Aorta (tissue), 5 donors: ENCODE measurements around the gene GPR137. TPM values are rescaled to one million over a fixed set of nuclear protein-coding genes. Genes with fewer than 3 reads are reported as not detected.
A peak's percentile ranks its signal among the peaks of the same experiment; 100 is the strongest.

Source experiments
- ATAC-seq: fragments of 200-7000 bp; cut with Tn5 transposase; one replicate; pipeline ENCODE4 v1.9.1; 2022; ENCODE audit warnings: moderate library complexity; ENCODE audit not compliant: low FRiP score
- DNase-seq, 2 donors: peaks; one replicate each; pipeline ENCODE4 v3.0.0-alpha.2; 2020
- H3K27ac ChIP-seq, 2 donors: one replicate each; pipeline ENCODE4 v1.5.1; 2013; ENCODE audit warnings: low read length in 2 of 2, mild to moderate bottlenecking in 2 of 2, moderate library complexity in 2 of 2, control low read depth in 1 of 2, inconsistent platforms in 1 of 2, low read depth in 1 of 2
- H3K27me3 ChIP-seq, 2 donors: one replicate each; pipeline ENCODE4 v1.6.1; 2013; ENCODE audit warnings: control low read depth in 1 of 2, low read length in 1 of 2, mild to moderate bottlenecking in 1 of 2, moderate library complexity in 1 of 2; ENCODE audit not compliant: insufficient read depth in 2 of 2, control insufficient read depth in 1 of 2
- H3K36me3 ChIP-seq, 2 donors: one replicate each; pipeline ENCODE4 v1.6.1; 2013; ENCODE audit warnings: control low read depth in 1 of 2, low read length in 1 of 2, mild to moderate bottlenecking in 1 of 2; ENCODE audit not compliant: insufficient read depth in 2 of 2, control insufficient read depth in 1 of 2
- H3K4me1 ChIP-seq, 2 donors: one replicate each; pipeline ENCODE4 v1.6.1; 2013; ENCODE audit warnings: low read length in 2 of 2, control low read depth in 1 of 2, mild to moderate bottlenecking in 1 of 2, moderate library complexity in 1 of 2; ENCODE audit not compliant: insufficient read depth in 2 of 2, control insufficient read depth in 1 of 2
- H3K4me3 ChIP-seq, 2 donors: one replicate each; pipeline ENCODE4 v1.5.1; 2013; ENCODE audit warnings: low read length in 2 of 2, control low read depth in 1 of 2, mild to moderate bottlenecking in 1 of 2
- H3K9me3 ChIP-seq: one replicate; pipeline ENCODE4 v1.6.1; 2013; ENCODE audit warnings: mild to moderate bottlenecking, low read length; ENCODE audit not compliant: control insufficient read depth
- WGBS, 2 donors: extraction: QIAGEN DNeasy Blood & Tissue Kit; methylation state at CpG; one replicate each; pipeline ENCODE4 v1.1.7; 2013; 5-methylcytosine and 5-hydroxymethylcytosine counted together
- intact Hi-C, 2 donors: fragments of 100-400 bp; cut with DNase I; formaldehyde crosslinking; loops; one replicate each; pipeline versions ENCODE4 v1.14.2 to v1.15.0; 2022
- long read RNA-seq, 2 donors: library from polyadenylated mRNA; unstranded; transcript quantifications; one replicate each; pipeline ENCODE4 v2.0.0, GENCODE V29; 2020 to 2021
- polyA plus RNA-seq, 2 donors: library from polyadenylated mRNA; stranded (reverse); fragments of 200-250 nt; gene quantifications; one replicate each; pipeline ENCODE4 v1.2.3, GENCODE V29; 2013
- total RNA-seq, 2 donors: library from RNA; stranded (reverse); fragmentation: NEBNext Ultra II Directional; extraction: Animal tissue kit (Norgen Biotek cat#: 25700); gene quantifications; one replicate each; pipeline ENCODE4 v1.2.1, GENCODE V29; 2021
- donor health status: healthy with polysubstance abuse.
- donor health status: Bipolar disorder and iron deficiency.
- donor health status: DM: no; HTN: no; CAD: no.
- donor health status: DM: no; HTN: no; CAD: no.
- donor health status: DM: yes; HTN: yes; CAD: no.

GPR137 gene, protein sequence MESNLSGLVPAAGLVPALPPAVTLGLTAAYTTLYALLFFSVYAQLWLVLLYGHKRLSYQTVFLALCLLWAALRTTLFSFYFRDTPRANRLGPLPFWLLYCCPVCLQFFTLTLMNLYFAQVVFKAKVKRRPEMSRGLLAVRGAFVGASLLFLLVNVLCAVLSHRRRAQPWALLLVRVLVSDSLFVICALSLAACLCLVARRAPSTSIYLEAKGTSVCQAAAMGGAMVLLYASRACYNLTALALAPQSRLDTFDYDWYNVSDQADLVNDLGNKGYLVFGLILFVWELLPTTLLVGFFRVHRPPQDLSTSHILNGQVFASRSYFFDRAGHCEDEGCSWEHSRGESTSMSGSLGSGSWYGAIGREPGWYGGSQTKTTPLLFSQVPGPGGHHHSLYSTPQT
- total RNA-seq (10 to 100 TPM; 22.5 to 31.8 TPM), polyA plus RNA-seq (10 to 100 TPM; 19.7 to 40.3 TPM)
- long read RNA-seq, donor 1, transcript GPR137-204 (7 exons, 1,596 nt): major isoform, 8 of 22 reads
- long read RNA-seq, donor 1, partial matches to known transcripts: 1 of 22 reads
- long read RNA-seq, donor 1, other reads (novel, unspliced or antisense): 13 of 22 reads
- long read RNA-seq, donor 2, transcript GPR137-204 (7 exons, 1,596 nt): major isoform, 5 of 21 reads
- long read RNA-seq, donor 2, partial matches to known transcripts: 1 of 21 reads
- long read RNA-seq, donor 2, other reads (novel, unspliced or antisense): 14 of 21 reads

DNA sequence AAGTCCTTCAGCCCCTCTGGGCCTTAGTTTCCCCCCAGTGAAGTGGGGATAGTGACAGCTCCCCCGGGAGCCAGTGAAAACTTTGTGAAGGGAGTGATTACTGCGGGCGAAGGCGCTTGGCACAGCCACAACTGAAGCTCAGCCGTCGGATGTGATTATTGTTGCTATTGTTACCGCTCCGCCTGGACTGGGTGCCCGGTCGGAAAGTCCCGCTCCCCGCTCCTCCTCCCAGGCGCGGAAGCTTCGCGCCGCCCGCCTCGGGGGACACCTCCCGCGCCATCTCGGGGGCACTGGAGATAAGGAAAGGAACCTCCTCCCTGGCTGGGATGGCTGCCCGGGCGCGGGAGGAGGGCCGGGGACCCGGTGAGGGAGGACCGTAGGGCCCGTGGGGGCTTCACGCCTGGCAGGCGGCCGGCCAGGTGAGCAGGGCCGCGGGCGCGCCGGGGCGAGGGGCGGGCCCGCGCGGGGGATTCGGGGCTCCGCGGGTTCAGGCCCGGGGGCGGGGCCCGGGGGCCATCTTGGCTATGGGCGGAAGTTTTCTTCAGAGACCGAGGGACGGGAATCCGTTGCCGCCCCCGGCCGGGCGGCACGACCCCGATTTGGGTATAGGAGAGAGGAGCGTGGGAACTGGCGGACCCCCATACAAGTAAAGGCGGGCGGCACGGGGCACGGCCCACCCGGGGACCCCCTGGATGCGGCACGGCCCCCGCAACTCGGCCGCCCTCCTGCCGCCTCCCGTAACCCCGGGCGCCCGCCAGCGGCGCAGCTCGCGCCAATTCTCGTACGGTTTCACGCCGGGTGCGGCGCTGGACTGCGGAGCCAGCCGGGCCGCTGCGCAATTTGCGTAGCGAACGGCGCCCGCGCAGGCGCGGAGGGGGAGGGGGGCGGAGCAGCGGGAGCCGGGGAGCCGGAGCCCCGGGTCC lies at the start of gene GPR137:
GPR137 (plus strand) TSS at position 887 of the 923 bp plus-strand sequence. CDS start 677 bp downstream, outside the sequence.
- DNase-seq (peak; percentile 91 to 96), ATAC-seq (peak; percentile 90)
- H3K4me1 ChIP-seq: no peaks in the 10 kb centered on the region
- H3K4me3 ChIP-seq: peak within 1 kb of the TSS; percentile 77 to 88
- H3K9me3 ChIP-seq: no peaks in the 10 kb centered on the region
- H3K27ac ChIP-seq: peak within 1 kb of the TSS; percentile 5 to 72
- intact Hi-C loops: no loop called here
- H3K36me3 ChIP-seq: no peaks in the 10 kb centered on the region
- WGBS, 2 donors: 0 to 1% methylated on average over 67 to 102 of the region's 102 CpGs
- no peaks in the 10 kb centered on the region for H3K27me3 ChIP-seq

DNA sequence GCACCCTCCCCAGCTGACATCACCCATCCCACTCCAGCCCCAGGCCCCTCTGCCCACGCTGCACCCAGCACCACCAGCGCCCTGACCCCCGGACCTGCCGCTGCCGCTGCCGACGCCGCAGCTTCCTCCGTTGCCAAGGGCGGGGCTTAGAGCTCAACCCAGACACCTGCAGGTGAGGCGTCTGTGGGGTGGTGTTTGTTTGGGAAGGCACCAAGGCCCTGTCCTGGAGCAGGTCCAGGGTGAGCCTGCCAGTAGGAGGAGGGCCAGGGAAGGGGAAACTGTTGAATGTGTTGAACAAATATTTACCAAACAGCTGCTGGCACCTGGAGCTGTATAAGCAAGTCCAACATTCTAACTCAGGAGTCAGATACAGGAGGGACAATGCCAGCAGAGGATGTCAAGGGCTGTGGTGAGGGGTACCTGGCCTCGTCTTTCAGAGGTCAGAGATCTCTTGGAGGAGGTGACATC lies 48.1 kb upstream of the GPR137 start:
- no peak overlapping the region for H3K27ac ChIP-seq
- no peaks in the 10 kb centered on the region for H3K9me3 ChIP-seq
- H3K27me3 ChIP-seq: no peaks in the 10 kb centered on the region
- ATAC-seq: no peak
- no peak overlapping the region for H3K4me3 ChIP-seq
- 71 to 74% methylated on average over 12 of the region's 12 CpGs for WGBS, 2 donors
- peak; percentile 51 to 68 for DNase-seq
- no peaks in the 10 kb centered on the region for H3K4me1 ChIP-seq
- intact Hi-C loops: no loop called here
- H3K36me3 ChIP-seq: peaks cover 0 to 2% of the 10 kb centered on the region in 2 donors

DNA sequence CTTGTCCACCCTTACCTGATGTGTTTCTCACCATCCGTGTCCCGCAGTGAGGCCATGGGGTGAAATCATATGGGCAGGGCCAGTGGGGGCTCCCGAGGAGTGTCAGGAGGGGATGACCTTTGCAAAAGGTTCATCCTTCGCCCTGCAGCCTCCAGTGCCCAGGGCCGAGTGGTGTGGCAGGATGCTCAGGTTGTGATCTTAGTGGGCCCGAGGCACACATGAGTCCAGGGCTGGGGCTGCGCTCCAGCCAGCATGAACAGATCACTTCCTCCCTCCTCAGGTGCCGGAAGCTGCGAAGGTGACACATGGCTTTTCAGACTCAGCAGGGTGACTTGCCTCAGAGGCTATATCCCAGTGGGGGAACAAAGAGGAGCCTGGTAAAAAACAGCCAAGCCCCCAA lies 47.6 kb upstream of the GPR137 start:
- Histone ChIP-seq H3K4me3 (no peak overlapping the region), H3K27me3 (no peaks in the 10 kb centered on the region), H3K27ac (no peak overlapping the region), H3K9me3 (no peaks in the 10 kb centered on the region), H3K4me1 (no peaks in the 10 kb centered on the region), H3K36me3 (peaks cover 0 to 2% of the 10 kb centered on the region in 2 donors)
- WGBS, 2 donors: 87 to 90% methylated on average over 9 of the region's 9 CpGs
- no peak for DNase-seq
- no peak for ATAC-seq
- intact Hi-C loops: no loop called here

DNA sequence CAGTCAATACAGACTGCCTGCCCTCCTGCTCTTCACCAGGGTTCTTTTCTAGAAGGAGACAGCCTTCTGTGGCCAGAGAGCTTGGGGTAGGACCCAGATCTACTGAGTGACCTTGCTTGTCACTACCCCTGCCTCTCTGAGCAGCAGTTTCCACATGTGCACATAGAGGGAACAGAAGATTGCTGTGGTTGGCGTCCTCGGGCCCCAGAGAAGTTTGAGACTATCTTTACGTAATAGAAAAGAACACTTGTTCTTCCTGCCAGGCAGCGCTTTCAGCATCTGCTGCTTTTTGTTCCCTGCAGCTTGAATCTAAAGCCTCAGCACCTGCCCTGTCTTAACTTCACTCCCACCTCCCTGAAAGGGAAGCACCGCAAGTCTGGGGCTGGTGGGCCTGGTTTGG lies 46.6 kb upstream of the GPR137 start:
- peak in 1 of 2 donors; percentile 49 for DNase-seq

DNA sequence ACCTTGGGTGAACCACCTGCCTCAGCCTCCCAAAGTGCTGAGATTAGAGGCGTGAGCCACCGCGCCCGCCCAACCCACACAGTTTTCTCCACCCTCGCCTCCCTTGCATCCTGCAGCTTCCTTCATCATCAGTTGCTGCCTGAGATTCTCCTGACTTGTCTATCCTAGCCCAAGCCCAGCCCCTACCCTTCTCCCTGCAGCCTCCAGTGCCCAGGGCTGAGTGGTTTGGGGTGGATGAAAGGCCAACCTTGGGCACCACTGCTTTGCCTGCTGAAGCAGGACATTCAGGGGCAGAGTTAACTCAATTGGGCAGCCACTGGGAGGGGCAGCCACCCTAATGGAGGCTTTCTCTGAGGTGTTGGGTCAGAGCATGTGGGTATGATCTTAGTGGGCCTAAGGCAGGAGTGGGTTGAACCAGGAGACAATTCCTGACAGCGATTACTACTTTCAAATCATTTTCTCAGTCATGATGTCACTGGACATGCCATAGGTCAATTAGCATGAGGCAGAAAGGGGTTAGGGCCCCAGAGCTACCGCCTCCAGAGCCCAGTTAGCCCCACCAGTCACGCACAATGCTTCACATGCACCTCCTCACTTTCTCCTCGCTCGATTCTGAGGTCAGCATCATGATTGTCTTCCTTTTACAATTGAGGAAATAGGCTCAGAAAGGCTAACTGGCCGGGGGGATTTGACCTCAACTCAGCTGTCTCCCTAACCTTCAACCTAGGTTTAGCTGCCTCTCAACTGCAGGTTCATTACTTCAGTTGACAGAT lies 45.8 kb upstream of the GPR137 start:
- no peak overlapping the region for H3K4me3 ChIP-seq
- 89% methylated on average over 11 of the region's 11 CpGs for WGBS, 2 donors
- DNase-seq (no peak), ATAC-seq (no peak)
- no peaks in the 10 kb centered on the region for H3K27me3 ChIP-seq
- peaks cover 0 to 2% of the 10 kb centered on the region in 2 donors for H3K36me3 ChIP-seq
- H3K9me3 ChIP-seq: no peaks in the 10 kb centered on the region
- intact Hi-C loops: no loop called here
- no peaks in the 10 kb centered on the region for H3K4me1 ChIP-seq
- peak overlapping the region; percentile 76 to 94 for H3K27ac ChIP-seq

More for the DNA sequence above, 46.6 kb upstream of the GPR137 start:
- no peaks in the 10 kb centered on the region for H3K27me3 ChIP-seq
- no peak for ATAC-seq
- H3K27ac ChIP-seq: no peak overlapping the region
- WGBS, 2 donors: 79 to 84% methylated on average over 5 of the region's 5 CpGs
- peaks cover 0 to 2% of the 10 kb centered on the region in 2 donors for H3K36me3 ChIP-seq
- H3K4me1 ChIP-seq: no peaks in the 10 kb centered on the region
- no peaks in the 10 kb centered on the region for H3K9me3 ChIP-seq
- intact Hi-C loops: no loop called here
- no peak overlapping the region for H3K4me3 ChIP-seq

DNA sequence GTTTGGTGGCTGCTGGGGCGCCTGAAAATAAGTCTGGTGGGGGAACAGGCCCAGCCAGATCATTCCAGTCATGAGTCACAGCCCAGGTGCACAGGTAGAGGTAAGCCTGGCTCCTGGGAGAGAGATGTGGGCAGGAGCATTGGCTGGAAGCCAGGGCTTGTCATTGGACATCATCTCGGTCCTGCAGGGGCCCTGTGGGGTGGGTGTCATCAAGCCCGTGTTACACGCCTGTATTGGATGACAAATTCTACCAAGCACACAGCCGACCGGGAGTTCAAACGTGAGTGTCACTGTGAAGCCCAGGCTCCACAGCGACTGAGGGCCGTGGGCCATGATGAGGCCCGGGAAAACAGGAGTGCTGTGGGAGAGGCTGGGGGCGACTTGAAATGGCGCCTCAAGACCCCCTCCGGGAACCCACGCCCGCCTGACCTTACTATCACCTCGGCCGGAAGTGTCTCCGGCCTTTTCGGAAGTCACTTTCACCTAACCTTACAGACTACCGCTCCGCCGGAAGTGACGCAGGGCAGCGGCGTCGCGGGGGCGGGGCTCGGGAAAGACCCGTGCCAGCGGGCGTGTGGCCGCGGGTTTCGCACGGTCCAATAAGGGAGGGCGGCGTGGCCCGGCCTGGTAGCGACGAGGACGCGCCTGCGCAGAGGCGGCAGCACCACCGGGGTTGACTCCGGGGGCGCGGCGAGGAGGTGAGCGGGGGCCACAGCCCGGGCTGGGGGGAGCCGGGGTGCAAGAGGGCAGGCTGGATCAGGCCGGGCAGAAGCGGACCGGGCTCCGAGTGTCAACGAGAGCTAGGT lies 45.0 kb upstream of the GPR137 start, which contains the start of gene FKBP2:
FKBP2 (plus strand) TSS at position 661 of the 806 bp plus-strand sequence. CDS start 1,293 bp downstream, outside the sequence.
- Histone ChIP-seq H3K27me3 (no peaks in the 10 kb centered on the region), H3K9me3 (no peaks in the 10 kb centered on the region), H3K27ac (peak within 1 kb of the TSS; percentile 76 to 94), H3K36me3 (peaks cover 0 to 2% of the 10 kb centered on the region in 2 donors), H3K4me3 (peak within 1 kb of the TSS; percentile 74 to 84), H3K4me1 (no peaks in the 10 kb centered on the region)
- WGBS, 2 donors: 2% methylated on average over 57 to 58 of the region's 58 CpGs
- intact Hi-C loops: loop anchor here in 1 of 2 donors (1.0 kb wide), 1 partner anchor 30 kb away; no protein-coding TSS in a partner anchor
- ATAC-seq (peak; percentile 92), DNase-seq (peak; percentile 98 to 99)

DNA sequence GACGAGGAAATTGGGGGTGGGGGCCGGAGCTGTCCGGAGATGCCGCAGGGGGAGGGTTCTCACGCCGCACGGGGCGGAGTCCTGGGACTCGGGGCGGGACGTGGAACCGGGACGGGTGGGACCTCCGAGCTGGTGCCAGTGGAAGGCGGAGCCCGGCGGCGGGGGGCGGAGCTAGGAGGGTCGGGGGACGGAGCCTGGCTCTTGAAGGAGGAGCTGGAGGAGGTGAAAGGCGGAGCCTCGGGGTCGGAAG lies 44.5 kb upstream of the GPR137 start:
- no peaks in the 10 kb centered on the region for H3K27me3 ChIP-seq
- intact Hi-C loops: loop anchor here in 1 of 2 donors (1.0 kb wide), 1 partner anchor 29 kb away; no protein-coding TSS in a partner anchor
- peaks cover 0 to 2% of the 10 kb centered on the region in 2 donors for H3K36me3 ChIP-seq
- 0 to 1% methylated on average over 17 to 24 of the region's 24 CpGs for WGBS, 2 donors
- no peaks in the 10 kb centered on the region for H3K9me3 ChIP-seq
- ATAC-seq: peak; percentile 96
- peak overlapping the region; percentile 30 to 33 for H3K4me3 ChIP-seq
- H3K27ac ChIP-seq: peak overlapping the region in 1 of 2 donors; percentile 74
- peak; percentile 100 for DNase-seq
- H3K4me1 ChIP-seq: no peaks in the 10 kb centered on the region
